ENCODE results near the gene COPE. TPM values are rescaled to one million over a fixed set of nuclear protein-coding genes. Genes with fewer than 3 reads are reported as not detected.

The COPE gene
- total RNA-seq, 1 donor from 2014 or later: 67.8 TPM

DNA sequence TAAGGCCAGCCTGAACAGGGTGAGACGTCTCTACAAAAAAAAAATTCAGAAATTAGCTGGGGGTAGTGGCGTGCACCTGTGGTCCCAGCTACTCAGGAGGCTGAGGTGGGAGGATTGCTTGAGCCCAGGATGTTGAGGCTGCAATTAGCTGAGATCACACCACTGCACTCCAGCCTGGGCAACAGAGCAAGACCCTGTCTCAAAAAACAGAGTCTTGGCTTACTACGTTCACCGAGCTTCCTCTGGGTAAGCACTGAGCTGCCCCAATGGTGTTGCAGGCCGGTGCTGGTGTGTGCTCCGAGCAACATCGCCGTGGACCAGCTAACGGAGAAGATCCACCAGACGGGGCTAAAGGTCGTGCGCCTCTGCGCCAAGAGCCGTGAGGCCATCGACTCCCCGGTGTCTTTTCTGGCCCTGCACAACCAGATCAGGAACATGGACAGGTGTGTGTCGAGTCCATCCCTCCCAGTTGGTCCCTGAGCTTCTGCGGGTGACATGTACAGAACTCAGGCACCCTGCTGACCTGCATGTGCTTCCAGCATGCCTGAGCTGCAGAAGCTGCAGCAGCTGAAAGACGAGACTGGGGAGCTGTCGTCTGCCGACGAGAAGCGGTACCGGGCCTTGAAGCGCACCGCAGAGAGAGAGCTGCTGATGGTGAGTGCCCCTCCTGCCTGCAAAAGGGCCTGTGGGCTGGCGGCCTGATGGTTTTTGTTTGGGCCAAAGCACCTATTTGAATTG lies 63.4 kb downstream of the COPE start:
- no peak overlapping the region for H3K27ac ChIP-seq (ENCODE audit: low read depth, low read length)
- H3K36me3 ChIP-seq (ENCODE audit: control insufficient read depth in 3 of 3, insufficient read depth in 3 of 3, low read length in 3 of 3): peaks cover 95 to 97% (median 96%) of the 10 kb centered on the region in 3 donors
- no peak overlapping the region for H3K9ac ChIP-seq (ENCODE audit: low read depth in 1 of 3, low read length in 3 of 3)
- H3K4me1 ChIP-seq (ENCODE audit: control insufficient read depth in 3 of 3, insufficient read depth in 3 of 3, low read length in 3 of 3): peaks cover 10 to 19% (median 12%) of the 10 kb centered on the region in 3 donors
- no peaks in the 10 kb centered on the region for H3K27me3 ChIP-seq (ENCODE audit: control insufficient read depth in 3 of 3, insufficient read depth in 3 of 3, low read length in 3 of 3)
- H3K9me3 ChIP-seq (ENCODE audit: control insufficient read depth in 3 of 3, low read length in 3 of 3): no peaks in the 10 kb centered on the region
- H3K4me3 ChIP-seq (ENCODE audit: low read length in 3 of 3): no peak overlapping the region

DNA sequence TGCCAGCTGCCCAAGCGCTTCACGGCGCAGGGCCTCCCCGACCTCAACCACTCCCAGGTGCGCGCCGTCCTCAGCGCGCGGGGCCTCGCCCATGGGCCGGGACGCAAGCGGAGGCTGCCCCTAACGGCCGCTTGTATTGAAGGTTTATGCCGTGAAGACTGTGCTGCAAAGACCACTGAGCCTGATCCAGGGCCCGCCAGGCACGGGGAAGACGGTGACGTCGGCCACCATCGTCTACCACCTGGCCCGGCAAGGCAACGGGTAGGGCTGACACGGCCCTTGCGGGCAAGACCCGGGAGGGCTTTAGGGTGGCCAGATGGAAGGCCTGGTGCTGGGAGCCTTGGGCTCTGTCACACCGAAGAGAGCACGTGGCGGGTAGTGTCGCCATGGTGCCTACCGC lies 64.2 kb downstream of the COPE start:
- Histone ChIP-seq H3K27me3 (ENCODE audit: control insufficient read depth in 3 of 3, insufficient read depth in 3 of 3, low read length in 3 of 3) (no peaks in the 10 kb centered on the region), H3K4me1 (ENCODE audit: control insufficient read depth in 3 of 3, insufficient read depth in 3 of 3, low read length in 3 of 3) (peaks cover 13 to 23% (median 19%) of the 10 kb centered on the region in 3 donors), H3K4me3 (ENCODE audit: low read length in 3 of 3) (no peak overlapping the region), H3K27ac (ENCODE audit: low read depth, low read length) (no peak overlapping the region), H3K36me3 (ENCODE audit: control insufficient read depth in 3 of 3, insufficient read depth in 3 of 3, low read length in 3 of 3) (peaks cover 94 to 97% (median 95%) of the 10 kb centered on the region in 3 donors), H3K9ac (ENCODE audit: low read depth in 1 of 3, low read length in 3 of 3) (no peak overlapping the region), H3K9me3 (ENCODE audit: control insufficient read depth in 3 of 3, low read length in 3 of 3) (no peaks in the 10 kb centered on the region)

DNA sequence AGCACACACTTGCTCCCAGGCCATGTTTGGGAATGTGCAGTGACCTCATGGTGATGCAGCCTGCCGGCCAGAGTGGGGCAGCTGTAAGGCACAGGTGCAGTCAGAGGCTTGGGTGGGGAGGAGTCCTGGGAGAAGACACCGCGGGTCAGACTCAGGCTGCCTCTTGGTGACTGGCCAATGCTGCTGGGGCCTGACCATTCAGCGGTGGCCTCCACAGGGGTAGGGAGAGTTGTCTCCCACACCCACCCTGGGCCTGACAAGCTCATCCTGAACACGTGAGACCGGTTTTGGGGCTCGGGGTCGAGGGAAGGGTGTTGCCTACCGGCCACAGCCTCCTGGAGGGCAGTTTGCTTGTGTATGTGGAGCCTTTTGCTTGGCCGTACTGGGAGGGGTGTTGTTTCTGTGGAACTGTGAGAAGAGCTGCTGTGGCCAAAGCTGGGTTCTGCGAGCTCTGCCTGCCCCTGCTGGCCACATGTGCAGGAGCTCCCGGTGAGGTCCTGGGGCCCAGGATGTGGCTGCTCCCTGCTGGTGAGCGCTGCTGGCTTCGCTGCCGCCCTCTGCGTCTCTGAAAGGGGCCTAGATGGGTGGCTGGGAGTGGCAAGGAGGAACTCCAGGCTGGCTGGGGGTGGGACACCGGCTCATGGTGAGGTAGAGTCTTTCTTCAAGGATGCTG lies 65.3 kb downstream of the COPE start:
- Histone ChIP-seq H3K27ac (ENCODE audit: low read depth, low read length) (no peak overlapping the region), H3K4me1 (ENCODE audit: control insufficient read depth in 3 of 3, insufficient read depth in 3 of 3, low read length in 3 of 3) (peaks cover 21 to 23% (median 22%) of the 10 kb centered on the region in 3 donors)

DNA sequence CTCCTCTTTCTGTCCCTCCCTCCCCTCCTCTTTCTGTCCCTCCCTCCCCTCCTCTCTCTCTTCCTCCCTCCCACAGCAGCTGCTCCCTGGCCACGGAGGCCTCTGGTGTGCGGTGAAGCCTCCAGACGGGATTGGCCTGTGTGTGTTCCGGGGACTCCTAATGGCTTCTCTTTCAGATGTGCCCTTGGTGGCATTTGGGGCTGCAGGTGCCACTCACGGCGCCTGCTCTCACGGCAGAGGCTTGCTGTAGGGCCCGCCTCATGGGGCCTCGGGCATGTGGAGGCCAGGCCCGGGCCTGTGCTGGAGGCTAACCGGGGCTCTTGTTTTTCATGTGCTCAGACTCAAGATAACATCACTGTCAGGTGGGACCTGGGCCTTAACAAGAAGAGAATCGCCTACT lies 66.5 kb downstream of the COPE start:
- peaks cover 33 to 34% (median 34%) of the 10 kb centered on the region in 3 donors for H3K4me1 ChIP-seq (ENCODE audit: control insufficient read depth in 3 of 3, insufficient read depth in 3 of 3, low read length in 3 of 3)
- peaks cover 75 to 81% (median 80%) of the 10 kb centered on the region in 3 donors for H3K36me3 ChIP-seq (ENCODE audit: control insufficient read depth in 3 of 3, insufficient read depth in 3 of 3, low read length in 3 of 3)
- H3K27me3 ChIP-seq (ENCODE audit: control insufficient read depth in 3 of 3, insufficient read depth in 3 of 3, low read length in 3 of 3): no peaks in the 10 kb centered on the region

More for the DNA sequence above, 65.3 kb downstream of the COPE start:
- H3K27me3 ChIP-seq (ENCODE audit: control insufficient read depth in 3 of 3, insufficient read depth in 3 of 3, low read length in 3 of 3): no peaks in the 10 kb centered on the region
- no peak overlapping the region for H3K9ac ChIP-seq (ENCODE audit: low read depth in 1 of 3, low read length in 3 of 3)
- H3K9me3 ChIP-seq (ENCODE audit: control insufficient read depth in 3 of 3, low read length in 3 of 3): no peaks in the 10 kb centered on the region
- no peak overlapping the region for H3K4me3 ChIP-seq (ENCODE audit: low read length in 3 of 3)
- H3K36me3 ChIP-seq (ENCODE audit: control insufficient read depth in 3 of 3, insufficient read depth in 3 of 3, low read length in 3 of 3): peaks cover 84 to 86% (median 85%) of the 10 kb centered on the region in 3 donors

DNA sequence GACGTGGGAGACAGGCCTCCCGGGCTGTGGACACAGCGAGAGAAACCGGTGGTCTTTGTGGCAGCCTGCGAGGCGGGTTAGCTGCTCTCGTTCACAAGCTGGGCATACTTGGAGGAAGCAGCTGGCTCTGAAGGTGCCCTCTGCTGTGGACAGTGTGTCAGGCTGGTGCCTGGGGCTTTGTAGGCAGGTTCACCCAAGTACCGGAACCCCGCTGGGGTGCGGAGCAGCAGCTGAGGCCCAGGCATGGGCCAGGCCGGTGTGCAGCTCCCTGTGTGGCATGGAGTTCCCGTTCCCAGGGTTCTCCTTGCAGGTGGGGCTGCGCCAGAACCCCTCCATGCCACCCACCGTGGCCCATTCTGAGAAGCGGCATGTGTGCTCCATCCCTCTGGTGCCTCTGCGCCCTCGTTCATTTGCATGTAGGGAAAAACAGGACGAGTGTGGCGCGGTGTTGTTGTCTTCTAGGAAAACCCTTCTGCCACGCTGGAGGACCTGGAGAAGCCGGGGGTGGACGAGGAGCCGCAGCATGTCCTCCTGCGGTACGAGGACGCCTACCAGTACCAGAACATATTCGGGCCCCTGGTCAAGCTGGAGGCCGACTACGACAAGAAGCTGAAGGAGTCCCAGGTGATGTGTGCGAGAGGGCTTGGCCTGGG lies 67.4 kb downstream of the COPE start:
- H3K9me3 ChIP-seq (ENCODE audit: control insufficient read depth in 3 of 3, low read length in 3 of 3): no peaks in the 10 kb centered on the region
- no peak overlapping the region for H3K4me3 ChIP-seq (ENCODE audit: low read length in 3 of 3)
- H3K27me3 ChIP-seq (ENCODE audit: control insufficient read depth in 3 of 3, insufficient read depth in 3 of 3, low read length in 3 of 3): no peaks in the 10 kb centered on the region
- no peak overlapping the region for H3K9ac ChIP-seq (ENCODE audit: low read depth in 1 of 3, low read length in 3 of 3)
- peaks cover 42 to 43% (median 42%) of the 10 kb centered on the region in 3 donors for H3K4me1 ChIP-seq (ENCODE audit: control insufficient read depth in 3 of 3, insufficient read depth in 3 of 3, low read length in 3 of 3)
- H3K36me3 ChIP-seq (ENCODE audit: control insufficient read depth in 3 of 3, insufficient read depth in 3 of 3, low read length in 3 of 3): peaks cover 67 to 73% (median 71%) of the 10 kb centered on the region in 3 donors
- no peak overlapping the region for H3K27ac ChIP-seq (ENCODE audit: low read depth, low read length)

More for the DNA sequence above, 66.5 kb downstream of the COPE start:
- Histone ChIP-seq H3K4me3 (ENCODE audit: low read length in 3 of 3) (no peak overlapping the region), H3K27ac (ENCODE audit: low read depth, low read length) (no peak overlapping the region), H3K9me3 (ENCODE audit: control insufficient read depth in 3 of 3, low read length in 3 of 3) (no peaks in the 10 kb centered on the region), H3K9ac (ENCODE audit: low read depth in 1 of 3, low read length in 3 of 3) (no peak overlapping the region)

DNA sequence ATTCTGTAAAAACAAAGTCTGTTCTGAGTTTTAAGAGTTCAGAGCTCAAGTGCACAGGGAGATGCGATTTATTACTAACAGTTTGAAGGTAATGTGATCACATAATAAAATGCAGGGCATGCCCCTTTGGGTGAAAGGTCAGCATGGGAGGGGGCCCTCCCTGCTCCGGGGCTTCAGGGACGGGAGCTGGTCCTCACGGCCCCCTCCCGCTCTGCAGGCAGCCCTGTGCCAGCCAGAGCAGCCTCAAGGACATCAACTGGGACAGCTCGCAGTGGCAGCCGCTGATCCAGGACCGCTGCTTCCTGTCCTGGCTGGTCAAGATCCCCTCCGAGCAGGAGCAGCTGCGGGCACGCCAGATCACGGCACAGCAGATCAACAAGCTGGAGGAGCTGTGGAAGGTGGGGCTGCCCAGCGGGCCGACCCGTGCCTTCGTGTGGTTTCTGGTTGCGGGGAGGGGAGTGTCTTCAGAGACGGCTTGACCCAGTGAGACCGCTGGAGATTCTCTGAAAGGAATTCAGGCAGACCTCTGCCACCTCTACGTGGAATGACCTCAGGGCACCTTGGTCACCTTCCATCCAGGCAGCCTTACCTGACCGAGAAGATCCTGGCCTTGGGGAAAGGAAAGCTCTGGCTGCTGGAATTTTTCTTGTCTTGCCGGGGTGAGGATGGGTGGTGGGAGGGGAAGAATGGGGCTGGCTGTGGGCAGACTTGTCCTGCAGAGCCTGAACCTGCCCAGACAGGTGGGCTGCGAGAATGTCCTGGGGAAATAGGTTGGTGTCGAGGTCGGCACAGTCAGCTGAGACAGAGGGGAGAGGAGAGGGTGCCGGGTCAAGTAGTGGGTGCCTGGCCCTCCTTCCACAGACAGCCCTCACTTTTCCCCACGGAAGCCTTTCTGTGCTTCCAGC lies 68.5 kb downstream of the COPE start:
- Histone ChIP-seq H3K9ac (ENCODE audit: low read depth in 1 of 3, low read length in 3 of 3) (peak overlapping the region; percentile 14 to 21 (median 16)), H3K4me3 (ENCODE audit: low read length in 3 of 3) (no peak overlapping the region), H3K4me1 (ENCODE audit: control insufficient read depth in 3 of 3, insufficient read depth in 3 of 3, low read length in 3 of 3) (peaks cover 43 to 50% (median 49%) of the 10 kb centered on the region in 3 donors), H3K36me3 (ENCODE audit: control insufficient read depth in 3 of 3, insufficient read depth in 3 of 3, low read length in 3 of 3) (peaks cover 62 to 67% (median 62%) of the 10 kb centered on the region in 3 donors), H3K27ac (ENCODE audit: low read depth, low read length) (peak overlapping the region; percentile 85), H3K9me3 (ENCODE audit: control insufficient read depth in 3 of 3, low read length in 3 of 3) (no peaks in the 10 kb centered on the region), H3K27me3 (ENCODE audit: control insufficient read depth in 3 of 3, insufficient read depth in 3 of 3, low read length in 3 of 3) (no peaks in the 10 kb centered on the region)

DNA sequence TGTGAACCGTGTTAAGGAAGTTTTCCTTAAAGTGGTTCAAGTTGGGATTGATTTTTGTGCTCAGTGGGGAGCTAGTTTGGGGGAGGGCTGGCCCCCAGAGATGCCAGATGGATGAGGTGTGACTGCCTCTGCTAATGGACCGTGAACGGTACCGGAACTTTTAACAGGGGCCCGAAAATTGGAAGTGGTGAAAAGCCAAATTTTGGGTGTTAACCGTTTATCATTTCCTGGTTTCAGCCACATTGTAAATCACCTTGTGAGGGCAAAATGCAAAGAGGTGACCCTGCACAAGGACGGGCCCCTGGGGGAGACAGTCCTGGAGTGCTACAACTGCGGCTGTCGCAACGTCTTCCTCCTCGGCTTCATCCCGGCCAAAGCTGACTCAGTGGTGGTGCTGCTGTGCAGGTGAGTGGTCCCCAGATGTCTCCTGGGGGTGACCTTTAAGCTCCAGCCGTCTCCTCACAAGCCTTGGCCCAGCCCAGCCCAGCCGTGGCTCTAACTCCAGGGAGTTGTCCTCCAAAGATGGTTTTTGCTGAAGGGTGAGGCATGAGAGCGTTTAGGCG lies 69.3 kb downstream of the COPE start:
- peak overlapping the region in 1 of 3 donors; percentile 45 for H3K9ac ChIP-seq (ENCODE audit: low read depth in 1 of 3, low read length in 3 of 3)
- H3K4me1 ChIP-seq (ENCODE audit: control insufficient read depth in 3 of 3, insufficient read depth in 3 of 3, low read length in 3 of 3): peaks cover 48 to 57% (median 56%) of the 10 kb centered on the region in 3 donors
- H3K4me3 ChIP-seq (ENCODE audit: low read length in 3 of 3): no peak overlapping the region
- peak overlapping the region; percentile 85 for H3K27ac ChIP-seq (ENCODE audit: low read depth, low read length)
- H3K9me3 ChIP-seq (ENCODE audit: control insufficient read depth in 3 of 3, low read length in 3 of 3): no peaks in the 10 kb centered on the region
- no peaks in the 10 kb centered on the region for H3K27me3 ChIP-seq (ENCODE audit: control insufficient read depth in 3 of 3, insufficient read depth in 3 of 3, low read length in 3 of 3)
- peaks cover 54 to 60% (median 54%) of the 10 kb centered on the region in 3 donors for H3K36me3 ChIP-seq (ENCODE audit: control insufficient read depth in 3 of 3, insufficient read depth in 3 of 3, low read length in 3 of 3)

Measured in skeletal muscle tissue (tissue), 4 donors.